K562 (cell line): ENCODE measurements around the gene CARD14.

Experiments
- E2F4 ChIP-seq: sonication (generic); formaldehyde crosslinking; IDR thresholded peaks from 2 replicates; pipeline ENCODE4 v1.8.0; 2022; ENCODE audit warnings: mild to moderate bottlenecking, low read depth, missing genetic modification reagents
- PKNOX1 ChIP-seq: fragments of 450-650 bp; IDR thresholded peaks from 2 replicates; pipeline ENCODE4 v1.6.1; 2016
- TBP ChIP-seq: optimal IDR thresholded peaks from 2 replicates; pipeline ENCODE3; 2011; ENCODE audit warnings: low read depth, low read length, improper control_type of control experiment
- TCF7 ChIP-seq: sonication (generic); IDR thresholded peaks from 2 replicates; pipeline ENCODE4 v1.6.1; 2016; ENCODE audit warnings: antibody characterized with exemption, borderline replicate concordance
- ZFX ChIP-seq: sonication (generic); formaldehyde crosslinking; IDR thresholded peaks from 2 replicates; pipeline ENCODE4 v1.8.0; 2022; ENCODE audit warnings: mild to moderate bottlenecking, missing genetic modification reagents, moderate library complexity

GRCh38 chr17:80212109-80212508 lies 42.3 kb downstream of the CARD14 start:
- TF ChIP-seq ZFX (CRISPR knock-in tag) (no peak), TBP (no peak), PKNOX1 (no peak), TCF7 (no peak), E2F4 (no peak)
